Heart left ventricle (tissue), 16 donors: ENCODE measurements around the gene AMPD3. TPM values are rescaled to one million over a fixed set of nuclear protein-coding genes. Genes with fewer than 3 reads are reported as not detected.

Source experiments
- ATAC-seq, 4 donors: fragments of 200-7000 bp; cut with Tn5 transposase; one replicate each; pipeline ENCODE4 v1.9.1; 2020 to 2022; ENCODE audit warnings: moderate library complexity in 4 of 4, mild to moderate bottlenecking in 3 of 4, moderate number of reproducible peaks in 1 of 4
- DNase-seq, 5 donors: peaks; one replicate each; pipeline ENCODE4 v3.0.0-alpha.2; 2020
- H3K27ac ChIP-seq, 12 donors: fragments of 200-600 bp; sonication (generic) in 4 of 12; one replicate each; pipeline versions ENCODE4 v1.5.0 to v1.8.0; 2016 to 2022; ENCODE audit warnings: mild to moderate bottlenecking in 2 of 12
- H3K27me3 ChIP-seq, 9 donors: fragments of 200-600 bp; sonication (generic) in 2 of 9; one replicate each; pipeline versions ENCODE4 v1.5.1 to v1.8.0; 2016 to 2022; ENCODE audit warnings: mild to moderate bottlenecking in 3 of 9
- H3K36me3 ChIP-seq, 9 donors: fragments of 200-600 bp; sonication (generic) in 2 of 9; one replicate each; pipeline versions ENCODE4 v1.5.0 to v1.8.0; 2018 to 2022; ENCODE audit warnings: mild to moderate bottlenecking in 2 of 9
- H3K4me1 ChIP-seq, 12 donors: fragments of 200-600 bp; sonication (generic) in 4 of 12; one replicate each; pipeline versions ENCODE4 v1.5.0 to v1.8.0; 2016 to 2022; ENCODE audit warnings: mild to moderate bottlenecking in 3 of 12
- H3K4me3 ChIP-seq, 12 donors: fragments of 200-600 bp; sonication (generic) in 4 of 12; one replicate each; pipeline versions ENCODE4 v1.5.0 to v1.8.0; 2017 to 2022; ENCODE audit warnings: mild to moderate bottlenecking in 9 of 12, moderate library complexity in 4 of 12
- H3K9me3 ChIP-seq, 12 donors: fragments of 200-600 bp; sonication (generic) in 4 of 12; one replicate each; pipeline versions ENCODE4 v1.5.0 to v1.8.0; 2016 to 2022; ENCODE audit warnings: mild to moderate bottlenecking in 1 of 12
- POLR2A ChIP-seq, 2 donors: fragments of 450-650 bp; IDR thresholded peaks; one replicate each; pipeline ENCODE4 v1.6.1; 2017; ENCODE audit warnings: antibody characterized with exemption in 2 of 2, mild to moderate bottlenecking in 2 of 2, moderate library complexity in 2 of 2
- WGBS, 4 donors: extraction: QIAGEN DNeasy Blood & Tissue Kit in 2 of 4; methylation state at CpG; one replicate each; pipeline versions ENCODE4 v1.1.5 to v1.1.7; 2013 to 2018; 5-methylcytosine and 5-hydroxymethylcytosine counted together
- intact Hi-C, 10 donors: fragments of 100-400 bp; cut with DNase I; formaldehyde crosslinking; loops; one replicate each; pipeline versions ENCODE4 v1.11.1 to v1.14.2; 2022
- polyA plus RNA-seq, 2 donors: library from polyadenylated mRNA; stranded (reverse); fragments of 200-250 nt; gene quantifications; one replicate each; pipeline ENCODE4 v1.2.3, GENCODE V29; 2013
- total RNA-seq, 9 donors: library from RNA; depleted of rRNA in 2 of 9; stranded (reverse); fragments of >200 nt in 2 of 9; fragmentation: NEBNext Ultra II Directional in 3 of 9; extraction: Animal tissue kit (Norgen Biotek cat#: 25700) in 3 of 9; gene quantifications; one replicate each; pipeline versions ENCODE4 v1.1.0 to v1.2.4, GENCODE V29; 2016 to 2023
- TF ChIP-seq, protein P1 (sequence below), 12 donors: fragments of 200-600 bp; sonication (generic) in 4 of 12; IDR thresholded peaks; one replicate each; pipeline versions ENCODE4 v1.5.0 to v1.8.0; 2018 to 2022; ENCODE audit warnings: antibody characterized with exemption in 12 of 12, mild to moderate bottlenecking in 5 of 12
- donor health status: ischemic (EF 13 %, LVEDD 7.1; RV severe dilation, severe dysfunction).
- donor health status: healthy with polysubstance abuse.
- donor health status: DM: no; HTN: yes; CAD: no.
- donor health status: DM: no; HTN: no; CAD: no.
- donor health status: ischemic (EF 25% LVEDD 6.9; RV normal size, moderate dysfunction).
- donor health status: ischemic (EF 25% LVEDD 5.7; RV mildly dilated, moderate dysfunction).
- donor health status: healthy.
- donor health status: DM: yes; HTN: yes; CAD: no.
- donor health status: ischemic (EF 35%, LVEDD 5.7; RV mildly dilated, moderate dysfunction).
- donor health status: nonischemic (EF 11% LVEDD 7.7; RV severe dilation, severe dysfunction).
- donor health status: DM: yes; HTN: yes; CAD: no.
- donor health status: PGD.
- donor health status: ischemic (EF 29% LVEDD 5.4; RV normal size, mild dysfunction).
- donor health status: nonischemic (EF 23%, LVEDD 6.1; RV moderate dilation, normal function).

Gene AMPD3
- total and polyA plus RNA-seq, 11 donors = 1.0 to 16.8 (median 2.7) TPM

- ATAC-seq (no peak), DNase-seq (no peak)
- intact Hi-C loops = loop anchor here (5.0 to 10.0 kb wide), 4 partner anchors 112 to 218 kb away; no protein-coding TSS in a partner anchor
- TF ChIP-seq, protein P1, sequence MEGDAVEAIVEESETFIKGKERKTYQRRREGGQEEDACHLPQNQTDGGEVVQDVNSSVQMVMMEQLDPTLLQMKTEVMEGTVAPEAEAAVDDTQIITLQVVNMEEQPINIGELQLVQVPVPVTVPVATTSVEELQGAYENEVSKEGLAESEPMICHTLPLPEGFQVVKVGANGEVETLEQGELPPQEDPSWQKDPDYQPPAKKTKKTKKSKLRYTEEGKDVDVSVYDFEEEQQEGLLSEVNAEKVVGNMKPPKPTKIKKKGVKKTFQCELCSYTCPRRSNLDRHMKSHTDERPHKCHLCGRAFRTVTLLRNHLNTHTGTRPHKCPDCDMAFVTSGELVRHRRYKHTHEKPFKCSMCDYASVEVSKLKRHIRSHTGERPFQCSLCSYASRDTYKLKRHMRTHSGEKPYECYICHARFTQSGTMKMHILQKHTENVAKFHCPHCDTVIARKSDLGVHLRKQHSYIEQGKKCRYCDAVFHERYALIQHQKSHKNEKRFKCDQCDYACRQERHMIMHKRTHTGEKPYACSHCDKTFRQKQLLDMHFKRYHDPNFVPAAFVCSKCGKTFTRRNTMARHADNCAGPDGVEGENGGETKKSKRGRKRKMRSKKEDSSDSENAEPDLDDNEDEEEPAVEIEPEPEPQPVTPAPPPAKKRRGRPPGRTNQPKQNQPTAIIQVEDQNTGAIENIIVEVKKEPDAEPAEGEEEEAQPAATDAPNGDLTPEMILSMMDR (IDR thresholded peaks at IDR 0.05) = no peak
- no peak for TF ChIP-seq POLR2A (IDR thresholded peaks at IDR 0.05)
- Histone ChIP-seq H3K27ac (no peak overlapping the region), H3K4me1 (peaks cover 0 to 6% (median under 1%) of the 10 kb centered on the region in 12 donors), H3K27me3 (no peaks in the 10 kb centered on the region), H3K4me3 (no peak overlapping the region), H3K36me3 (peaks cover 0 to 89% (median 68%) of the 10 kb centered on the region in 9 donors), H3K9me3 (no peaks in the 10 kb centered on the region)
- 94 to 100% (median 100%) methylated on average over 2 of the region's 2 CpGs for WGBS, 4 donors
These were observed 64.6 kb downstream of the AMPD3 start for GRCh38 chr11:10519630-10520029.

GRCh38 chr11:10520562-10520961, 65.5 kb downstream of the AMPD3 start:
- Histone ChIP-seq H3K36me3 (peaks cover 0 to 93% (median 78%) of the 10 kb centered on the region in 9 donors), H3K27ac (no peak overlapping the region), H3K27me3 (no peaks in the 10 kb centered on the region), H3K4me1 (no peaks in the 10 kb centered on the region), H3K9me3 (no peaks in the 10 kb centered on the region), H3K4me3 (no peak overlapping the region)
- 88 to 94% (median 92%) methylated on average over 2 of the region's 2 CpGs for WGBS, 4 donors
- TF ChIP-seq POLR2A (IDR thresholded peaks at IDR 0.05) = no peak
- TF ChIP-seq, protein P1 (IDR thresholded peaks at IDR 0.05) = no peak
- ATAC-seq (no peak), DNase-seq (no peak)
- intact Hi-C loops = no loop called here

DNA sequence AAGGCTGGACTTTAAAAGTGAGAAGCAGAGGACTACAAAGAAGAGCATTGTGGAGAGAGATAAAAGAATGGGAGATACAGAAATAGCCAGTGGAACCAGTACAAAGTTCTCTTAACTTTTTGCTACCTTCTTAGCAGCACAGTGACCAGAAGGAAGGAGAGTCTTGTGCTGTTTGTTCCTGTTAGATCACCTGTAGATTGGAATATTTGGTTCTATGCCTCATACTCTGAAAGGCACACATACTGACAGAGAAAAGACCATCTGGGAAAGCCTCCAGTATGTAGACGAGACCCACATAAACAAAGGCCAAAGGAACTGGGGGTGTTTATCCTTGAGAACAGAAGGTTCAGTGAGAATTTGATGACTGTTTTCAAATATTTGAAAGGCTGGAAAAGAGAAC, 67.2 kb downstream of the AMPD3 start:
- WGBS, 4 donors = 70 to 75% (median 73%) methylated on average over 1 of the region's 1 CpG
- intact Hi-C loops = no loop called here
- Histone ChIP-seq H3K27ac (no peak overlapping the region), H3K27me3 (no peaks in the 10 kb centered on the region), H3K9me3 (no peaks in the 10 kb centered on the region), H3K4me3 (no peak overlapping the region), H3K4me1 (no peaks in the 10 kb centered on the region), H3K36me3 (peaks cover 0 to 99% (median 92%) of the 10 kb centered on the region in 9 donors)
- ATAC-seq (no peak), DNase-seq (no peak)
- TF ChIP-seq POLR2A (IDR thresholded peaks at IDR 0.05) = no peak
- TF ChIP-seq, protein P1 (IDR thresholded peaks at IDR 0.05) = no peak

- no peak for ATAC-seq
- TF ChIP-seq POLR2A (IDR thresholded peaks at IDR 0.05) = no peak
- TF ChIP-seq, protein P1 (IDR thresholded peaks at IDR 0.05) = no peak
- Histone ChIP-seq H3K36me3 (peaks cover 0 to 100% (median 97%) of the 10 kb centered on the region in 9 donors), H3K27me3 (no peaks in the 10 kb centered on the region), H3K4me1 (no peaks in the 10 kb centered on the region), H3K9me3 (no peaks in the 10 kb centered on the region), H3K4me3 (no peak overlapping the region), H3K27ac (no peak overlapping the region)
- intact Hi-C loops = no loop called here
- WGBS, 4 donors = 78 to 96% (median 86%) methylated on average over 2 of the region's 2 CpGs
- no peak for DNase-seq
These were observed 67.9 kb downstream of the AMPD3 start for GRCh38 chr11:10522921-10523320.
